CD4-positive, alpha-beta T cell (primary cell): ENCODE results near the gene DROSHA. TPM values are rescaled to one million over a fixed set of nuclear protein-coding genes. Genes with fewer than 3 reads are reported as not detected.

Experiments used
- ATAC-seq: fragments of 200-7000 bp; cut with Tn5 transposase; one replicate; pipeline ENCODE4 v1.10.0; 2022; ENCODE audit warnings: mild to moderate bottlenecking; ENCODE audit not compliant: poor library complexity
- CTCF ChIA-PET: fragments of 350-600 bp; sonication (Branson Sonifier 250); formaldehyde crosslinking; loops from one replicate; lab custom pipeline; 2021; ENCODE audit warnings: antibody characterized with exemption, inconsistent platforms; lab: Charles Lee
- POLR2A ChIA-PET: fragments of 350-600 bp; sonication (Branson Sonifier 250); formaldehyde crosslinking; loops from one replicate; lab custom pipeline; 2021; ENCODE audit warnings: antibody characterized with exemption, inconsistent platforms; lab: Charles Lee
- DNase-seq, 14 experiments: peaks; one replicate each; pipeline ENCODE4 v3.0.0-alpha.2; 2013 to 2020; ENCODE audit warnings: mixed read lengths in 2 of 14
- H3K27ac ChIP-seq, 2 donors: one replicate each; pipeline versions ENCODE4 v1.5.1 to v1.7.0; 2013; ENCODE audit warnings: low read length in 2 of 2, low read depth in 1 of 2, mild to moderate bottlenecking in 1 of 2
- H3K27me3 ChIP-seq, 2 experiments: 1 replicate in 1 of 2; 2 replicates in 1 of 2; pipeline versions ENCODE4 v1.6.1 to v1.7.0; 2013; ENCODE audit warnings: low read length in 2 of 2, control low read depth in 1 of 2, mild to moderate bottlenecking in 1 of 2, moderate library complexity in 1 of 2; ENCODE audit not compliant: insufficient read depth in 2 of 2, control insufficient read depth in 1 of 2
- H3K36me3 ChIP-seq: one replicate; pipeline ENCODE4 v1.6.1; 2013; ENCODE audit warnings: low read length, control low read depth; ENCODE audit not compliant: insufficient read depth
- H3K4me1 ChIP-seq: one replicate; pipeline ENCODE4 v1.6.1; 2013; ENCODE audit warnings: low read length, control low read depth; ENCODE audit not compliant: insufficient read depth
- H3K4me3 ChIP-seq: one replicate; pipeline ENCODE4 v1.5.1; 2013; ENCODE audit warnings: mild to moderate bottlenecking, low read length, moderate library complexity
- H3K9me3 ChIP-seq, 2 experiments: 1 replicate in 1 of 2; 2 replicates in 1 of 2; pipeline versions ENCODE4 v1.6.1 to v1.7.0; 2013; ENCODE audit warnings: low read length in 2 of 2, mild to moderate bottlenecking in 2 of 2, control low read depth in 1 of 2, moderate library complexity in 1 of 2; ENCODE audit not compliant: control insufficient read depth in 1 of 2, insufficient read depth in 1 of 2
- H3K27ac Mint-ChIP-seq: one replicate; pipeline ENCODE4 v1.8.0; 2020; ENCODE audit warnings: mixed read lengths
- H3K27me3 Mint-ChIP-seq: one replicate; pipeline ENCODE4 v1.8.0; 2021; ENCODE audit warnings: mixed read lengths
- H3K36me3 Mint-ChIP-seq: one replicate; pipeline ENCODE4 v1.8.0; 2021; ENCODE audit warnings: low read depth, mixed read lengths
- H3K4me1 Mint-ChIP-seq: one replicate; pipeline ENCODE4 v1.8.0; 2021; ENCODE audit warnings: low read depth, mixed read lengths
- H3K4me3 Mint-ChIP-seq: one replicate; pipeline ENCODE4 v1.8.0; 2020; ENCODE audit warnings: mild to moderate bottlenecking, mixed read lengths
- H3K9me3 Mint-ChIP-seq: one replicate; pipeline ENCODE4 v1.8.0; 2020; ENCODE audit warnings: mixed read lengths
- intact Hi-C, 2 experiments: fragments of 100-400 bp; cut with DNase I in 1 of 2; cut with micrococcal nuclease in 1 of 2; formaldehyde crosslinking; loops; one replicate each; pipeline versions ENCODE4 v1.15.1 to v1.9.0; 2023 to 2025; cut with DNase I, micrococcal nuclease
- total RNA-seq, 174 experiments: library from RNA in 2 of 174; stranded (reverse) in 2 of 174; gene quantifications; one replicate each; pipeline ENCODE4 v1.2.3 and lab custom pipeline; 2021 to 2026
- TF ChIP-seq, protein P1 (sequence below): fragments of 200-600 bp; IDR thresholded peaks from one replicate; pipeline ENCODE4 v1.8.0; 2022; ENCODE audit warnings: antibody characterized with exemption, mild to moderate bottlenecking

DROSHA gene
- total RNA-seq, 2 experiments from 2014 or later = 28.8 to 38.1 TPM

DNA sequence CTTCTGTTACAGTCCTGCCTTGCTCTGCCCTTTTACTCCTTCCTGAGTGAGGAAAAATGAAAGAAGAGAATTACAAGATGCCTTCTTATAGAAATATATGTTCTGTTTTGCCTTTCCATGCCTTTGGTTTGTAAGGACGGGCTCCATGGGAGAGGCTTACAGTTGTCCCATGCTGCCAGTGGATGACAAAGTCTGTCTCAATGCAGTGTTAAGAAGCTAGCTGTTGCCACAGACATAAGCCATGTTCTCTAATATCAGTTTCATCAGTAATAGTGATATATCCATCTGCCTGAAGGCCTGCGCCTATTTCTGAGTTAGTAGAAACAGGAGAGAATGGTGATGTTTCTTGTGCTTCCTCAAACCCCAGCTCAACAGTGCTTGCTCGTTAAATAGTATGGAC, 28.0 kb upstream of the DROSHA start:
- no peaks in the 10 kb centered on the region for H3K9me3 Mint-ChIP-seq
- TF ChIP-seq, protein P1, sequence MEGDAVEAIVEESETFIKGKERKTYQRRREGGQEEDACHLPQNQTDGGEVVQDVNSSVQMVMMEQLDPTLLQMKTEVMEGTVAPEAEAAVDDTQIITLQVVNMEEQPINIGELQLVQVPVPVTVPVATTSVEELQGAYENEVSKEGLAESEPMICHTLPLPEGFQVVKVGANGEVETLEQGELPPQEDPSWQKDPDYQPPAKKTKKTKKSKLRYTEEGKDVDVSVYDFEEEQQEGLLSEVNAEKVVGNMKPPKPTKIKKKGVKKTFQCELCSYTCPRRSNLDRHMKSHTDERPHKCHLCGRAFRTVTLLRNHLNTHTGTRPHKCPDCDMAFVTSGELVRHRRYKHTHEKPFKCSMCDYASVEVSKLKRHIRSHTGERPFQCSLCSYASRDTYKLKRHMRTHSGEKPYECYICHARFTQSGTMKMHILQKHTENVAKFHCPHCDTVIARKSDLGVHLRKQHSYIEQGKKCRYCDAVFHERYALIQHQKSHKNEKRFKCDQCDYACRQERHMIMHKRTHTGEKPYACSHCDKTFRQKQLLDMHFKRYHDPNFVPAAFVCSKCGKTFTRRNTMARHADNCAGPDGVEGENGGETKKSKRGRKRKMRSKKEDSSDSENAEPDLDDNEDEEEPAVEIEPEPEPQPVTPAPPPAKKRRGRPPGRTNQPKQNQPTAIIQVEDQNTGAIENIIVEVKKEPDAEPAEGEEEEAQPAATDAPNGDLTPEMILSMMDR = no peak
- no peaks in the 10 kb centered on the region for H3K4me1 Mint-ChIP-seq

GRCh38 chr5:31556461-31556860, 24.6 kb upstream of the DROSHA start:
- TF ChIP-seq, protein P1 = no peak
- no peaks in the 10 kb centered on the region for H3K4me1 ChIP-seq
- ChIA-PET CTCF (no interaction called here), POLR2A (no interaction called here)
- no peaks in the 10 kb centered on the region for H3K4me1 Mint-ChIP-seq
- peaks cover 62% of the 10 kb centered on the region for H3K36me3 Mint-ChIP-seq
- H3K27ac Mint-ChIP-seq = no peak overlapping the region
- no peaks in the 10 kb centered on the region for H3K27me3 Mint-ChIP-seq
- ATAC-seq (no peak), DNase-seq (no peak)
- no peaks in the 10 kb centered on the region for H3K9me3 ChIP-seq
- H3K36me3 ChIP-seq = peaks cover 42% of the 10 kb centered on the region
- intact Hi-C loops = no loop called here
- no peaks in the 10 kb centered on the region for H3K27me3 ChIP-seq
- H3K4me3 ChIP-seq = no peak overlapping the region
- no peak overlapping the region for H3K4me3 Mint-ChIP-seq
- H3K27ac ChIP-seq = no peak overlapping the region
- no peaks in the 10 kb centered on the region for H3K9me3 Mint-ChIP-seq

More for the DNA sequence above, 28.0 kb upstream of the DROSHA start:
- Histone ChIP-seq H3K4me3 (no peak overlapping the region), H3K4me1 (no peaks in the 10 kb centered on the region), H3K27ac (no peak overlapping the region), H3K27me3 (no peaks in the 10 kb centered on the region), H3K36me3 (peaks cover 14% of the 10 kb centered on the region), H3K9me3 (no peaks in the 10 kb centered on the region)
- no peaks in the 10 kb centered on the region for H3K27me3 Mint-ChIP-seq
- no peak overlapping the region for H3K27ac Mint-ChIP-seq
- DNase-seq (no peak), ATAC-seq (no peak)
- intact Hi-C loops = no loop called here
- POLR2A ChIA-PET = no interaction called here
- no peak overlapping the region for H3K4me3 Mint-ChIP-seq
- CTCF ChIA-PET = no interaction called here
- H3K36me3 Mint-ChIP-seq = peaks cover 27% of the 10 kb centered on the region

DNA sequence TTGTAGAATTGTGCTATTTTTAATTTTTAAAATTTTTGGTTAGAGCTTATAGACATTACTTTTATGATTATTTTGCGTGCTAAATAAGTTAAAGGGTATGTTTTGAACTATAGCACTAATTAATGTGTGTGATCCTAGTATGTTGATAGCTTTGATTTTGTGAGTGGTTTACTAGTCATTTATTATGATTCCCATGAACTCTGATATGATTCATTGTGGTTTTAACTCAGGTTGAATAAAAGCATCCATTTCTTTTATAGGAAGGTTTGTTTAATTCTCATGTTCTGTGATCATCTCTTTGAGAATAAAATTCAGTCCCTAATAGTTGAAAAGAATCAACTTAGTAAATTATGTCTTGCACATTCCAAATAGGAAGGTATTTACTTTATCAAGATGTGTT, 22.7 kb upstream of the DROSHA start:
- ATAC-seq (no peak), DNase-seq (no peak)
- H3K4me3 Mint-ChIP-seq = no peak overlapping the region
- TF ChIP-seq, protein P1 = no peak
- no peaks in the 10 kb centered on the region for H3K9me3 Mint-ChIP-seq
- no peak overlapping the region for H3K27ac ChIP-seq
- intact Hi-C loops = no loop called here
- H3K9me3 ChIP-seq = no peaks in the 10 kb centered on the region
- H3K27ac Mint-ChIP-seq = no peak overlapping the region
- H3K36me3 ChIP-seq = peaks cover 45% of the 10 kb centered on the region
- CTCF ChIA-PET = no interaction called here
- H3K4me3 ChIP-seq = no peak overlapping the region
- no peaks in the 10 kb centered on the region for H3K4me1 ChIP-seq
- no peaks in the 10 kb centered on the region for H3K27me3 Mint-ChIP-seq
- no peaks in the 10 kb centered on the region for H3K4me1 Mint-ChIP-seq
- no peaks in the 10 kb centered on the region for H3K27me3 ChIP-seq
- POLR2A ChIA-PET = no interaction called here
- peaks cover 78% of the 10 kb centered on the region for H3K36me3 Mint-ChIP-seq
